Liver (tissue), 9 donors: Measurements from ENCODE around the gene HGS. TPM values are rescaled to one million over a fixed set of nuclear protein-coding genes. Genes with fewer than 3 reads are reported as not detected.

Experiments
- DNase-seq: peaks from one replicate; pipeline ENCODE4 v3.0.0-alpha.2; 2017; ENCODE audit warnings: low spot score
- H3K27ac ChIP-seq, 2 donors: one replicate each; pipeline ENCODE4 v1.7.0; 2013; ENCODE audit warnings: inconsistent platforms in 2 of 2, low read length in 2 of 2, control low read depth in 1 of 2, low read depth in 1 of 2, mild to moderate bottlenecking in 1 of 2
- H3K27me3 ChIP-seq, 4 donors: one replicate each; pipeline versions ENCODE4 v1.6.1 to v1.7.0; 2013; ENCODE audit warnings: low read length in 3 of 4, inconsistent platforms in 1 of 4, mild to moderate bottlenecking in 1 of 4, moderate library complexity in 1 of 4; ENCODE audit not compliant: control insufficient read depth in 4 of 4, insufficient read depth in 4 of 4
- H3K36me3 ChIP-seq, 4 donors: one replicate each; pipeline versions ENCODE4 v1.6.1 to v1.7.0; 2013; ENCODE audit warnings: low read length in 3 of 4, mild to moderate bottlenecking in 3 of 4, low read depth in 1 of 4, moderate library complexity in 1 of 4; ENCODE audit not compliant: control insufficient read depth in 4 of 4, insufficient read depth in 3 of 4
- H3K4me1 ChIP-seq, 4 donors: one replicate each; pipeline versions ENCODE4 v1.6.1 to v1.7.0; 2013; ENCODE audit warnings: low read length in 3 of 4, mild to moderate bottlenecking in 3 of 4, moderate library complexity in 1 of 4; ENCODE audit not compliant: control insufficient read depth in 4 of 4, insufficient read depth in 4 of 4
- H3K4me3 ChIP-seq, 3 donors: one replicate each; pipeline versions ENCODE4 v1.6.1 to v1.7.0; 2013; ENCODE audit warnings: low read length in 3 of 3, control low read depth in 1 of 3, low read depth in 1 of 3, mild to moderate bottlenecking in 1 of 3
- H3K9ac ChIP-seq, 2 donors: one replicate each; pipeline ENCODE4 v1.7.0; 2013; ENCODE audit warnings: low read length in 2 of 2, mild to moderate bottlenecking in 2 of 2, moderate library complexity in 2 of 2, control low read depth in 1 of 2, low read depth in 1 of 2
- H3K9me3 ChIP-seq, 4 donors: one replicate each; pipeline versions ENCODE4 v1.6.1 to v1.7.0; 2013; ENCODE audit warnings: low read length in 3 of 4; ENCODE audit not compliant: control insufficient read depth in 4 of 4
- EGR1 ChIP-seq, 2 donors: IDR thresholded peaks; 2 replicates each; pipeline ENCODE4 v1.6.1; 2016 to 2018; ENCODE audit warnings: antibody characterized with exemption in 2 of 2, low read depth in 2 of 2
- FOXA1 ChIP-seq: IDR thresholded peaks from 2 replicates; pipeline ENCODE4 v1.6.1; 2016; ENCODE audit warnings: antibody characterized with exemption
- FOXA2 ChIP-seq: IDR thresholded peaks from 2 replicates; pipeline ENCODE4 v1.6.1; 2016; ENCODE audit warnings: antibody characterized with exemption
- GABPA ChIP-seq, 2 donors: IDR thresholded peaks in 1 of 2; conservative IDR thresholded peaks in 1 of 2; 2 replicates each; pipeline ENCODE4 v1.6.1; 2016; ENCODE audit warnings: antibody characterized with exemption in 2 of 2, mild to moderate bottlenecking in 1 of 2, moderate library complexity in 1 of 2
- HNF4G ChIP-seq: IDR thresholded peaks from 2 replicates; pipeline ENCODE4 v1.6.1; 2016; ENCODE audit warnings: antibody characterized with exemption
- JUND ChIP-seq, 2 donors: IDR thresholded peaks; 2 replicates each; pipeline ENCODE4 v1.6.1; 2016; ENCODE audit warnings: antibody characterized with exemption in 2 of 2
- NR2F2 ChIP-seq: IDR thresholded peaks from 2 replicates; pipeline ENCODE4 v1.6.1; 2016; ENCODE audit warnings: antibody characterized with exemption
- RAD21 ChIP-seq, 2 donors: IDR thresholded peaks; 2 replicates each; pipeline ENCODE4 v1.6.1; 2016; ENCODE audit warnings: antibody characterized with exemption in 2 of 2, mild to moderate bottlenecking in 2 of 2
- RXRA ChIP-seq, 2 donors: IDR thresholded peaks; 2 replicates each; pipeline ENCODE4 v1.6.1; 2017 to 2018; ENCODE audit warnings: antibody characterized with exemption in 2 of 2, mild to moderate bottlenecking in 1 of 2
- SP1 ChIP-seq: IDR thresholded peaks from 2 replicates; pipeline ENCODE4 v1.6.1; 2018; ENCODE audit warnings: antibody characterized with exemption, mild to moderate bottlenecking
- TAF1 ChIP-seq: conservative IDR thresholded peaks from 2 replicates; pipeline ENCODE4 v1.6.1; 2016; ENCODE audit warnings: antibody characterized with exemption, mild to moderate bottlenecking
- YY1 ChIP-seq: IDR thresholded peaks from 2 replicates; pipeline ENCODE4 v1.6.1; 2016; ENCODE audit warnings: antibody characterized with exemption, mild to moderate bottlenecking
- WGBS: extraction: QIAGEN DNeasy Blood & Tissue Kit; methylation state at CpG from one replicate; pipeline ENCODE4 v1.1.7; 2013; 5-methylcytosine and 5-hydroxymethylcytosine counted together
- polyA plus RNA-seq, 2 donors: library from polyadenylated mRNA; stranded (reverse) in 1 of 2; unstranded in 1 of 2; fragments of 200-250 nt in 1 of 2; fragments of >200 nt in 1 of 2; fragmentation: Nextera tagmentation in 1 of 2; extraction: Ambion mirVana in 1 of 2; gene quantifications; one replicate each; pipeline versions ENCODE4 v1.2.1 to v1.2.3, GENCODE V29; 2013 to 2015
- total RNA-seq, 2 donors: library from RNA; depleted of rRNA; stranded (reverse); fragments of >200 nt; gene quantifications; one replicate each; pipeline ENCODE4 v1.2.3, GENCODE V29; 2014
- TF ChIP-seq, protein P1 (sequence below): IDR thresholded peaks from 2 replicates; pipeline ENCODE4 v1.6.1; 2016; ENCODE audit warnings: antibody characterized with exemption, mild to moderate bottlenecking
- TF ChIP-seq, protein P2 (sequence below): IDR thresholded peaks from 2 replicates; pipeline ENCODE4 v1.6.1; 2016; ENCODE audit warnings: antibody characterized with exemption
- TF ChIP-seq, protein P3 (sequence below): fragments of 150-350 bp; IDR thresholded peaks from 2 replicates; pipeline ENCODE4 v1.5.1; 2017; ENCODE audit warnings: improper control_type of control experiment, low read depth, low read length; ENCODE audit not compliant: missing input control
- TF ChIP-seq, protein P4 (sequence below): IDR thresholded peaks from 2 replicates; pipeline ENCODE4 v1.6.1; 2016; ENCODE audit warnings: antibody characterized with exemption
- TF ChIP-seq, protein P5 (sequence below): IDR thresholded peaks from 2 replicates; pipeline ENCODE4 v1.6.1; 2016; ENCODE audit warnings: antibody characterized with exemption
- donor health status: healthy.
- donor health status: healthy.
- donor health status: healthy.
- donor health status: healthy.
- donor health status: healthy.

The HGS gene
- total and polyA plus RNA-seq, 4 donors, result 21.8 to 31.6 (median 28.2) TPM

DNA sequence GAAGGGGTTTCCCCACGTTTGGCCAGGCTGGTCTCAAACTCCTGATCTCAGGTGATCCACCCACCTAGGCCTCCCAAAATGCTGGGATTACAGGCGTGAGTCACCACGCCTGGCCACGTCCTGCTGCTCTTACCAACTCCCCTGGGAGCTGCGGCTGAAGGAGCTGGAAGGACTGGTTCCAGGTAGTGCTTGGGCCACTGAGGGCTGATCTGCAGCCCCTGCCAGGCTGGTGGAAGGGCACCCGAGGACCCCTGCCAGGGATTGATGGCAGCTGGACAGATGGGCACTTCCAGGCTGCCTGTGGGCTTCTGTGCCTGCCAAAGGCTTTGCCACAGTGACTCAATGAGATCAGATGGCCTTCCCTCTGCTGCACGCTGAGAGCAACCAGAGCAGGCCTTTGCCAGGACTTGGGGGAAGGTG lies 19.8 kb upstream of the HGS start:
- Histone ChIP-seq H3K4me3 (no peak overlapping the region), H3K9ac (no peak overlapping the region), H3K27ac (no peak overlapping the region), H3K36me3 (peaks cover 0 to 2% (median 1%) of the 10 kb centered on the region in 4 donors), H3K4me1 (peaks cover 11 to 25% (median 18%) of the 10 kb centered on the region in 4 donors), H3K9me3 (no peaks in the 10 kb centered on the region), H3K27me3 (no peaks in the 10 kb centered on the region)
- DNase-seq, result no peak
- TF ChIP-seq JUND (IDR thresholded peaks at IDR 0.05) (no peak), RXRA (IDR thresholded peaks at IDR 0.05) (no peak), FOXA2 (no peak), EGR1 (IDR thresholded peaks at IDR 0.05; ENCODE audit: low read depth in 2 of 2) (no peak), FOXA1 (no peak), NR2F2 (no peak), GABPA (IDR thresholded peaks at IDR 0.05 in 1 of 2, conservative IDR thresholded peaks at IDR 0.05 in 1 of 2) (no peak), TAF1 (no peak), HNF4G (no peak), RAD21 (IDR thresholded peaks at IDR 0.05) (no peak), YY1 (no peak), SP1 (no peak)
- TF ChIP-seq, protein P1, sequence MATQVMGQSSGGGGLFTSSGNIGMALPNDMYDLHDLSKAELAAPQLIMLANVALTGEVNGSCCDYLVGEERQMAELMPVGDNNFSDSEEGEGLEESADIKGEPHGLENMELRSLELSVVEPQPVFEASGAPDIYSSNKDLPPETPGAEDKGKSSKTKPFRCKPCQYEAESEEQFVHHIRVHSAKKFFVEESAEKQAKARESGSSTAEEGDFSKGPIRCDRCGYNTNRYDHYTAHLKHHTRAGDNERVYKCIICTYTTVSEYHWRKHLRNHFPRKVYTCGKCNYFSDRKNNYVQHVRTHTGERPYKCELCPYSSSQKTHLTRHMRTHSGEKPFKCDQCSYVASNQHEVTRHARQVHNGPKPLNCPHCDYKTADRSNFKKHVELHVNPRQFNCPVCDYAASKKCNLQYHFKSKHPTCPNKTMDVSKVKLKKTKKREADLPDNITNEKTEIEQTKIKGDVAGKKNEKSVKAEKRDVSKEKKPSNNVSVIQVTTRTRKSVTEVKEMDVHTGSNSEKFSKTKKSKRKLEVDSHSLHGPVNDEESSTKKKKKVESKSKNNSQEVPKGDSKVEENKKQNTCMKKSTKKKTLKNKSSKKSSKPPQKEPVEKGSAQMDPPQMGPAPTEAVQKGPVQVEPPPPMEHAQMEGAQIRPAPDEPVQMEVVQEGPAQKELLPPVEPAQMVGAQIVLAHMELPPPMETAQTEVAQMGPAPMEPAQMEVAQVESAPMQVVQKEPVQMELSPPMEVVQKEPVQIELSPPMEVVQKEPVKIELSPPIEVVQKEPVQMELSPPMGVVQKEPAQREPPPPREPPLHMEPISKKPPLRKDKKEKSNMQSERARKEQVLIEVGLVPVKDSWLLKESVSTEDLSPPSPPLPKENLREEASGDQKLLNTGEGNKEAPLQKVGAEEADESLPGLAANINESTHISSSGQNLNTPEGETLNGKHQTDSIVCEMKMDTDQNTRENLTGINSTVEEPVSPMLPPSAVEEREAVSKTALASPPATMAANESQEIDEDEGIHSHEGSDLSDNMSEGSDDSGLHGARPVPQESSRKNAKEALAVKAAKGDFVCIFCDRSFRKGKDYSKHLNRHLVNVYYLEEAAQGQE, result no peak
- TF ChIP-seq, protein P2, sequence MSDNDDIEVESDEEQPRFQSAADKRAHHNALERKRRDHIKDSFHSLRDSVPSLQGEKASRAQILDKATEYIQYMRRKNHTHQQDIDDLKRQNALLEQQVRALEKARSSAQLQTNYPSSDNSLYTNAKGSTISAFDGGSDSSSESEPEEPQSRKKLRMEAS, result no peak
- TF ChIP-seq, protein P3, sequence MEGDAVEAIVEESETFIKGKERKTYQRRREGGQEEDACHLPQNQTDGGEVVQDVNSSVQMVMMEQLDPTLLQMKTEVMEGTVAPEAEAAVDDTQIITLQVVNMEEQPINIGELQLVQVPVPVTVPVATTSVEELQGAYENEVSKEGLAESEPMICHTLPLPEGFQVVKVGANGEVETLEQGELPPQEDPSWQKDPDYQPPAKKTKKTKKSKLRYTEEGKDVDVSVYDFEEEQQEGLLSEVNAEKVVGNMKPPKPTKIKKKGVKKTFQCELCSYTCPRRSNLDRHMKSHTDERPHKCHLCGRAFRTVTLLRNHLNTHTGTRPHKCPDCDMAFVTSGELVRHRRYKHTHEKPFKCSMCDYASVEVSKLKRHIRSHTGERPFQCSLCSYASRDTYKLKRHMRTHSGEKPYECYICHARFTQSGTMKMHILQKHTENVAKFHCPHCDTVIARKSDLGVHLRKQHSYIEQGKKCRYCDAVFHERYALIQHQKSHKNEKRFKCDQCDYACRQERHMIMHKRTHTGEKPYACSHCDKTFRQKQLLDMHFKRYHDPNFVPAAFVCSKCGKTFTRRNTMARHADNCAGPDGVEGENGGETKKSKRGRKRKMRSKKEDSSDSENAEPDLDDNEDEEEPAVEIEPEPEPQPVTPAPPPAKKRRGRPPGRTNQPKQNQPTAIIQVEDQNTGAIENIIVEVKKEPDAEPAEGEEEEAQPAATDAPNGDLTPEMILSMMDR, result no peak
- TF ChIP-seq, protein P4, sequence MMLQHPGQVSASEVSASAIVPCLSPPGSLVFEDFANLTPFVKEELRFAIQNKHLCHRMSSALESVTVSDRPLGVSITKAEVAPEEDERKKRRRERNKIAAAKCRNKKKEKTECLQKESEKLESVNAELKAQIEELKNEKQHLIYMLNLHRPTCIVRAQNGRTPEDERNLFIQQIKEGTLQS, result no peak
- TF ChIP-seq, protein P5, sequence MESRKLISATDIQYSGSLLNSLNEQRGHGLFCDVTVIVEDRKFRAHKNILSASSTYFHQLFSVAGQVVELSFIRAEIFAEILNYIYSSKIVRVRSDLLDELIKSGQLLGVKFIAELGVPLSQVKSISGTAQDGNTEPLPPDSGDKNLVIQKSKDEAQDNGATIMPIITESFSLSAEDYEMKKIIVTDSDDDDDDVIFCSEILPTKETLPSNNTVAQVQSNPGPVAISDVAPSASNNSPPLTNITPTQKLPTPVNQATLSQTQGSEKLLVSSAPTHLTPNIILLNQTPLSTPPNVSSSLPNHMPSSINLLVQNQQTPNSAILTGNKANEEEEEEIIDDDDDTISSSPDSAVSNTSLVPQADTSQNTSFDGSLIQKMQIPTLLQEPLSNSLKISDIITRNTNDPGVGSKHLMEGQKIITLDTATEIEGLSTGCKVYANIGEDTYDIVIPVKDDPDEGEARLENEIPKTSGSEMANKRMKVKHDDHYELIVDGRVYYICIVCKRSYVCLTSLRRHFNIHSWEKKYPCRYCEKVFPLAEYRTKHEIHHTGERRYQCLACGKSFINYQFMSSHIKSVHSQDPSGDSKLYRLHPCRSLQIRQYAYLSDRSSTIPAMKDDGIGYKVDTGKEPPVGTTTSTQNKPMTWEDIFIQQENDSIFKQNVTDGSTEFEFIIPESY, result no peak
- WGBS, result 94% methylated on average over 7 of the region's 7 CpGs
